Ovary (tissue), 9 donors: ENCODE data around the gene ARHGDIB. TPM values are rescaled to one million over a fixed set of nuclear protein-coding genes. Genes with fewer than 3 reads are reported as not detected.

Source experiments
- DNase-seq, 5 donors: peaks; one replicate each; pipeline ENCODE4 v3.0.0-alpha.2; 2019 to 2020
- H3K27ac ChIP-seq, 2 donors: fragments of 200-600 bp; one replicate each; pipeline versions ENCODE4 v1.5.1 to v1.8.0; 2019 to 2022
- H3K27me3 ChIP-seq: fragments of 200-600 bp; one replicate; pipeline ENCODE4 v1.8.0; 2022
- H3K36me3 ChIP-seq: fragments of 200-600 bp; sonication (generic); one replicate; pipeline ENCODE4 v1.5.1; 2019
- H3K4me1 ChIP-seq: one replicate; pipeline ENCODE4 v1.8.1; 2013; ENCODE audit warnings: mild to moderate bottlenecking, moderate library complexity; ENCODE audit not compliant: insufficient read depth
- H3K4me3 ChIP-seq: fragments of 200-600 bp; sonication (generic); one replicate; pipeline ENCODE4 v1.5.1; 2017
- H3K9me3 ChIP-seq, 2 donors: fragments of 200-600 bp in 1 of 2; sonication (generic) in 1 of 2; one replicate each; pipeline versions ENCODE4 v1.5.1 to v1.8.1; 2013 to 2019; ENCODE audit warnings: mild to moderate bottlenecking in 1 of 2, moderate library complexity in 1 of 2
- EP300 ChIP-seq: sonication (generic); formaldehyde crosslinking; IDR thresholded peaks from one replicate; pipeline ENCODE4 v1.6.1; 2017; ENCODE audit warnings: antibody characterized with exemption
- POLR2A ChIP-seq: fragments of 450-650 bp; IDR thresholded peaks from one replicate; pipeline ENCODE4 v1.6.1; 2017; ENCODE audit warnings: antibody characterized with exemption, mild to moderate bottlenecking, moderate library complexity
- WGBS, 3 donors: extraction: QIAGEN DNeasy Blood & Tissue Kit in 1 of 3; methylation state at CpG; one replicate each; pipeline versions ENCODE4 v1.1.5 to v1.1.7; 2013 to 2017; 5-methylcytosine and 5-hydroxymethylcytosine counted together
- intact Hi-C, 4 donors: fragments of 100-400 bp; cut with DNase I; formaldehyde crosslinking; loops; one replicate each; pipeline versions ENCODE4 v1.11.0 to v1.15.1; 2022 to 2023
- polyA plus RNA-seq, 2 donors: library from polyadenylated mRNA; stranded (reverse); fragments of 200-250 nt in 1 of 2; fragments of 350-450 nt in 1 of 2; fragmentation: Illumina TruSeq in 1 of 2; extraction: RNeasy Lipid Tissue Mini Kit (QIAGEN cat#74804) in 1 of 2; gene quantifications; one replicate each; pipeline ENCODE4 v1.2.3, GENCODE V29; 2013 to 2014
- total RNA-seq, 7 donors: library from RNA; depleted of rRNA in 2 of 7; stranded (reverse); fragments of >200 nt in 2 of 7; fragmentation: NEBNext Ultra II Directional in 3 of 7; extraction: Animal tissue kit (Norgen Biotek cat#: 25700) in 3 of 7; gene quantifications; one replicate each; pipeline versions ENCODE4 v1.1.0 to v1.2.4, GENCODE V29; 2016 to 2023
- TF ChIP-seq, protein P1 (sequence below), 3 donors: fragments of 450-650 bp in 2 of 3; fragments of 200-600 bp in 1 of 3; IDR thresholded peaks; one replicate each; pipeline versions ENCODE4 v1.5.1 to v1.8.0; 2016 to 2022; ENCODE audit warnings: antibody characterized with exemption in 3 of 3, mild to moderate bottlenecking in 1 of 3
- donor health status: DM: no; HTN: no; CAD: no; lungs with moderate emphysema.
- donor health status: DM: no; HTN: no; CAD: no.
- donor health status: Bipolar disorder and iron deficiency.
- donor health status: DM: yes; HTN: yes; CAD: no.
- donor health status: DM: no; HTN: no; CAD: no.
- donor health status: DM: yes; HTN: yes; CAD: no.

Gene ARHGDIB
- total and polyA plus RNA-seq, 9 donors, result 16.0 to 212 (median 36.6) TPM

DNA sequence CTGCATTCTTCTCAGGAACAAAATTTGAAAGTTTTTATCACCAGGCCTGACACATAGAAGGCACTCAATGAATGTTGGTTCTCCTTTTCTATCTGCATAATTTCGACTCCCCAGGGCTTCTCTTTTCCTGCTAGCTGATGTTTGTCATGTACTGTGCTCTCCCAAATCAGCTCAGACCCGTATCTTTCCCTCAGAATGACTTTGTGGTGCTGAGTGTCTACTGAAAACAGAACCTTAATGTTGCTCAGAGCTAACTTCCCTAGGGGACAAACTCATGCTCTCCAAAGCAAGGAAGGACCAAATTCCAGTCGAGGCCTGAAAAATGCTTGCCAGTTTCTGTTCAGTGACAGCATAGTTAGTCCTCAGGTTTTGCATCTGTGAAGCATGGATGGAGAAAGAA lies 1.9 kb downstream of the ARHGDIB start:
- TF ChIP-seq POLR2A (no peak), EP300 (no peak)
- TF ChIP-seq, protein P1, sequence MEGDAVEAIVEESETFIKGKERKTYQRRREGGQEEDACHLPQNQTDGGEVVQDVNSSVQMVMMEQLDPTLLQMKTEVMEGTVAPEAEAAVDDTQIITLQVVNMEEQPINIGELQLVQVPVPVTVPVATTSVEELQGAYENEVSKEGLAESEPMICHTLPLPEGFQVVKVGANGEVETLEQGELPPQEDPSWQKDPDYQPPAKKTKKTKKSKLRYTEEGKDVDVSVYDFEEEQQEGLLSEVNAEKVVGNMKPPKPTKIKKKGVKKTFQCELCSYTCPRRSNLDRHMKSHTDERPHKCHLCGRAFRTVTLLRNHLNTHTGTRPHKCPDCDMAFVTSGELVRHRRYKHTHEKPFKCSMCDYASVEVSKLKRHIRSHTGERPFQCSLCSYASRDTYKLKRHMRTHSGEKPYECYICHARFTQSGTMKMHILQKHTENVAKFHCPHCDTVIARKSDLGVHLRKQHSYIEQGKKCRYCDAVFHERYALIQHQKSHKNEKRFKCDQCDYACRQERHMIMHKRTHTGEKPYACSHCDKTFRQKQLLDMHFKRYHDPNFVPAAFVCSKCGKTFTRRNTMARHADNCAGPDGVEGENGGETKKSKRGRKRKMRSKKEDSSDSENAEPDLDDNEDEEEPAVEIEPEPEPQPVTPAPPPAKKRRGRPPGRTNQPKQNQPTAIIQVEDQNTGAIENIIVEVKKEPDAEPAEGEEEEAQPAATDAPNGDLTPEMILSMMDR (IDR thresholded peaks at IDR 0.05), result no peak
- peaks cover 2% of the 10 kb centered on the region for H3K4me1 ChIP-seq
- no peaks in the 10 kb centered on the region for H3K9me3 ChIP-seq
- H3K27me3 ChIP-seq, result no peaks in the 10 kb centered on the region
- no peak overlapping the region for H3K27ac ChIP-seq
- H3K4me3 ChIP-seq, result no peak overlapping the region
- H3K36me3 ChIP-seq, result no peaks in the 10 kb centered on the region
- no peak for DNase-seq
- WGBS, 3 donors, result 66 to 83% (median 73%) methylated on average over 3 of the region's 3 CpGs
- intact Hi-C loops, result loop anchor here in 3 of 4 donors (5.0 to 10.0 kb wide), 3 partner anchors 65 to 1167 kb away; no protein-coding TSS in a partner anchor

DNA sequence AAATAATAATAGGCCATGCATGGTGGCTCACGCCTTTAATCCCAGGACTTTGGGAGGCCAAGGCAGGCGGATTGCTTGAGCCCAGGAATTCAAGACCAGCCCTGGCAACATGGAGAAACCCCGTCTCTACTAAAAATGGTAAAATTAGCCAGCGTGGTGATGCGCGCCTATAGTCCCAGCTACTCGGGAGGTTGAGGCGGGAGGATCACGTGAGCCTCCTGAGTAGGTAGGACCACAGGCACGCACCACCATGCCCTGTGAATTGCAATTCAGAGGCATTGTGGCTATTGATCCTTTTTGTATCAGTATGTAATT lies 2.3 kb downstream of the ARHGDIB start:
- Histone ChIP-seq H3K27me3 (no peaks in the 10 kb centered on the region), H3K4me1 (peaks cover 2% of the 10 kb centered on the region), H3K4me3 (no peak overlapping the region), H3K36me3 (no peaks in the 10 kb centered on the region), H3K9me3 (no peaks in the 10 kb centered on the region), H3K27ac (no peak overlapping the region)
- 92 to 96% (median 92%) methylated on average over 10 of the region's 10 CpGs for WGBS, 3 donors
- intact Hi-C loops, result loop anchor here in 3 of 4 donors (5.0 to 10.0 kb wide), 3 partner anchors 64 to 1167 kb away; no protein-coding TSS in a partner anchor
- no peak for TF ChIP-seq POLR2A
- no peak for TF ChIP-seq EP300
- TF ChIP-seq, protein P1 (IDR thresholded peaks at IDR 0.05), result no peak
- no peak for DNase-seq

DNA sequence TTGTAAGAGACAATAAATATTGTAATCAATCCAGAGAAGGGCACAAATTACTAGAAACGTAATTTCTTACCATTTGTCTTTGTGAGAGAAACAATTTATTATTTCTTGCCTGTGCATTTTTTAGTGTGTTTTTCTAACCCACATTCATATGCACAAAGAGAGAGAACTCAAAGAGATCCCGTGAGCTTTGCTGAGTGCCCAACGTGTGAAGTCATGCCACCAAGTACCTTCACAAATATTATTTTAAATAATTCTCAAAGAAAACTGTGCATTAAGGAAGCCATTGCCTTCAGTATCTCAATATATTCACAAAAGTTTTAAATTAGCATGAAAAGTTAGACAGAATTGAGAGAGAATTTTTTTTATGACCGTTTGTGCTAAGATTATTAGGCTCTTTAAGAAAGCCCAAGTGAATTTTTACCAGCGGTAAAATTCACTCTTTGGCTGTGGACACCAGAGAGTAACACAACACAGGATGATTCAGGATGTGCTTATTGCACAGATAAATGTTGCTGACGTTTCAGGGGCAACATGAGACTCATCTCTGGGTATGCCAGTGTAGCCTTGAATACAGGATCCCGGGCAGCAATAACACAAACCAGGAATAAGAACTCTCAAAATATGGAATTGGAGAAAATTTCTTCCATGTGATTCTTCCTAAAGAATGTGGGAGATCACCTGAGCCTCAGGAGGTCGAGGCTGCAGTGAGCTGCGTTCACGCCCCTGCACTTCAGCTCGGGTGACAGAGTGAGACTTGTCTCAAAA lies 2.9 kb downstream of the ARHGDIB start:
- H3K4me3 ChIP-seq, result no peak overlapping the region
- H3K27me3 ChIP-seq, result no peaks in the 10 kb centered on the region
- no peak overlapping the region for H3K27ac ChIP-seq
- peaks cover 2% of the 10 kb centered on the region for H3K4me1 ChIP-seq
- H3K36me3 ChIP-seq, result no peaks in the 10 kb centered on the region
- no peak for DNase-seq
- 85 to 89% (median 86%) methylated on average over 11 of the region's 11 CpGs for WGBS, 3 donors
- no peak for TF ChIP-seq EP300
- TF ChIP-seq POLR2A, result no peak
- TF ChIP-seq, protein P1 (IDR thresholded peaks at IDR 0.05), result no peak
- intact Hi-C loops, result loop anchor here in 3 of 4 donors (5.0 to 10.0 kb wide), 3 partner anchors 64 to 1166 kb away; no protein-coding TSS in a partner anchor
- no peaks in the 10 kb centered on the region for H3K9me3 ChIP-seq

DNA sequence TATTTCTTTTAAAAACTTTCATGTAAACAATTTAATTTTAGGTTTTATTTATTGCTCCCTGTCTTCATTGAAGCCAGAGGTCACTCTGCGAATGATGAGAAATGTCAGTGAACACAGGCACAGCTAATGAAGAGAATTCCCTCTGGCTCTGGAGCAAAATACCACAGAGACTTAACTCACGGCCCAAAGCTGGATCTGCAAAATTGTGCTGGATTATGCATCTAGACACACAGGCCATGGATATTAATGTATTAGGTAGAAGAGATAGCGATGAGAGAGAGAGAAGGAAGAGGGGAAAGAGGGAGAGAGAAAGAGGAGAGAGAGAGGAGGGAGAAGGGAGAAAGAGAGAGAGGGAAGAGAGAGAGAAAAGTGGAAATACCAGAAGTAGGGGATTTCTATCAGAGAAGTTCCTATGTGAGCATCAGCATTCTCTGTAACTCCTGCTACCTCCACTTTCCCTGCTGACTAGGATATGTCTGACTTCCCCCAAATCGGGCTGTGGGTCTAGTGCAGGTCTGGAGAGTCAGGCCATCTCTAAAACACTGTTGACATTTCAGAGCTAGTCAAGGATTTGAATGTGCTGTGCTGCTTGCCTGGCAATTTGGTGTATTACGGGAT lies 3.7 kb downstream of the ARHGDIB start:
- H3K27ac ChIP-seq, result no peak overlapping the region
- intact Hi-C loops, result loop anchor here in 3 of 4 donors (5.0 to 10.0 kb wide), 3 partner anchors 63 to 1165 kb away; no protein-coding TSS in a partner anchor
- 57 to 74% (median 65%) methylated on average over 5 of the region's 5 CpGs for WGBS, 3 donors

More for the DNA sequence above, 3.7 kb downstream of the ARHGDIB start:
- H3K4me1 ChIP-seq, result peaks cover 2% of the 10 kb centered on the region
- DNase-seq, result no peak
- no peaks in the 10 kb centered on the region for H3K9me3 ChIP-seq
- TF ChIP-seq EP300 (no peak), POLR2A (no peak)
- TF ChIP-seq, protein P1 (IDR thresholded peaks at IDR 0.05), result no peak
- no peaks in the 10 kb centered on the region for H3K27me3 ChIP-seq
- H3K36me3 ChIP-seq, result no peaks in the 10 kb centered on the region
- H3K4me3 ChIP-seq, result no peak overlapping the region
